NCI-H446 treated with DMSO at 0.1 percent for 48 hours (cell line): ENCODE measurements around the gene TEX19.
"Not testable (repeated sequence)": the region's sequence is repeated elsewhere in the genome, so short reads cannot be mapped to it uniquely, and the experiment has no call there.

Experiments
- DNase-seq: peaks from one replicate; lab custom pipeline; 2025; lab: John Stamatoyannopoulos, UW

TEX19 gene

GRCh38 chr17:82411396-82412053 is 52.5 kb downstream of the TEX19 start:
- DNase-seq = no peak

GRCh38 chr17:82412081-82412480 is 53.0 kb downstream of the TEX19 start:
- DNase-seq = not testable (repeated sequence)

GRCh38 chr17:82412535-82413520 is 53.8 kb downstream of the TEX19 start:
- DNase-seq = no peak
